Measurements from ENCODE around the gene PHLDB3.

Gene PHLDB3

DNA sequence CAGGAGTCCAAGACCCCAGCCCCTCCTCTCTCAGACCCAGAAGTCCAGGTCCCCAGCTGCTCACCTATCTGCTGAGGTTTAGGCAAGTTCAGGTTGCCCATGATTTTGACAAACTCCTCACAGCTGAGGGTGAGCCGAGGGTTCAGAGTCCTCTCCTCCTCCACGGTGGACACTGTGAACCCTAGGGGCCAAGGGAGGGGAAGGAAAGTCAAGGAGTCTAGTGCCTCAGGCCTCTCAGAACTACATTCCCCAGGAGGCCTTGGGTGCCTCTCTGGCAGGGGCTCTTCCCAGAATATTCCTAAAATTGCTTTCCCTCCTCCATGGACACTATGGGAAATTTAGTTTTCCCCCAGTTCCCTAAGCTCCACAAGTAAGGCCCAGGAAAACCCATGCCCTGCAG, 3.3 kb upstream of the PHLDB3 start:
- Histone ChIP-seq H3K9me2 (replicated peaks; ENCODE audit: insufficient read depth, low read length) (no peaks in the 10 kb centered on the region), H3K36me3 (ENCODE audit: low read length) (no peaks in the 10 kb centered on the region), H3K4me2 (ENCODE audit: low read depth, low read length, poor library complexity, severe bottlenecking) (no peak overlapping the region), H3K4me3 (ENCODE audit: insufficient read depth, low read length, poor library complexity, severe bottlenecking) (no peak overlapping the region), H3F3A (ENCODE audit: insufficient read depth) (0 out of 2 replicates have a peak, but pooled peaks cover 3% of the 10 kb centered on the region), H4K20me1 (ENCODE audit: low read depth, low read length) (no peaks in the 10 kb centered on the region), H3K9ac (ENCODE audit: low read length) (no peak overlapping the region), H2AFZ (ENCODE audit: low read depth, low read length, severe bottlenecking) (no peak overlapping the region), H3K27ac (ENCODE audit: low read depth, low read length) (no peak overlapping the region), H3K27me3 (ENCODE audit: low read length) (no peaks in the 10 kb centered on the region), H3K9me3 (ENCODE audit: insufficient read depth, low read length) (no peaks in the 10 kb centered on the region), H3K79me2 (ENCODE audit: insufficient read depth, low read length) (no peaks in the 10 kb centered on the region)
- TF ChIP-seq EZH2phosphoT487 (conservative IDR thresholded peaks at IDR 0.05; ENCODE audit: low read length), result no peak
- TF ChIP-seq, protein P1, sequence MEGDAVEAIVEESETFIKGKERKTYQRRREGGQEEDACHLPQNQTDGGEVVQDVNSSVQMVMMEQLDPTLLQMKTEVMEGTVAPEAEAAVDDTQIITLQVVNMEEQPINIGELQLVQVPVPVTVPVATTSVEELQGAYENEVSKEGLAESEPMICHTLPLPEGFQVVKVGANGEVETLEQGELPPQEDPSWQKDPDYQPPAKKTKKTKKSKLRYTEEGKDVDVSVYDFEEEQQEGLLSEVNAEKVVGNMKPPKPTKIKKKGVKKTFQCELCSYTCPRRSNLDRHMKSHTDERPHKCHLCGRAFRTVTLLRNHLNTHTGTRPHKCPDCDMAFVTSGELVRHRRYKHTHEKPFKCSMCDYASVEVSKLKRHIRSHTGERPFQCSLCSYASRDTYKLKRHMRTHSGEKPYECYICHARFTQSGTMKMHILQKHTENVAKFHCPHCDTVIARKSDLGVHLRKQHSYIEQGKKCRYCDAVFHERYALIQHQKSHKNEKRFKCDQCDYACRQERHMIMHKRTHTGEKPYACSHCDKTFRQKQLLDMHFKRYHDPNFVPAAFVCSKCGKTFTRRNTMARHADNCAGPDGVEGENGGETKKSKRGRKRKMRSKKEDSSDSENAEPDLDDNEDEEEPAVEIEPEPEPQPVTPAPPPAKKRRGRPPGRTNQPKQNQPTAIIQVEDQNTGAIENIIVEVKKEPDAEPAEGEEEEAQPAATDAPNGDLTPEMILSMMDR (IDR thresholded peaks at IDR 0.05; ENCODE audit: insufficient read depth, low read length, poor library complexity, severe bottlenecking), result no peak

DNA sequence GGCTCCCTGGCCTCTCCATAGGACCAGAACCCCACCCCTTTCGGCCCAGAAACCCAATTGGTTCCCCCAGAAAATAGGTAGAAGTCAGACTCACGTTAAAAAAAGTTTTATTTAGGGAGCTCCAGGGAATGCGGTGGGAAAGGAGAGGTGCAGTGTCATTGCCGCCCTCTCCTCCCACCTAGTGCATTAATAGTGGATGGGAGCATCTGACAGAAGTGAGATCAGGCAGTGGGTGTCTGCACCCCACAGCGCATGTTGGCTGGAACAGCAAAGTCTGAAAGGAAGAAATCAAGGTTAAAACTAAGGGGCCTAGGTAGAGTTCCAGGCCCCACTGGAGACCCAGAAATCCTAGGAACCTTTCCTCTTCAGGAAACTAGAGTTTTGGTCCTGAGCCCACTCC, 2.1 kb upstream of the PHLDB3 start:
- H2AFZ ChIP-seq (ENCODE audit: low read depth, low read length, severe bottlenecking), result no peak overlapping the region
- TF ChIP-seq EZH2phosphoT487 (conservative IDR thresholded peaks at IDR 0.05; ENCODE audit: low read length), result no peak
- TF ChIP-seq, protein P1 (IDR thresholded peaks at IDR 0.05; ENCODE audit: insufficient read depth, low read length, poor library complexity, severe bottlenecking), result no peak
- no peaks in the 10 kb centered on the region for H3K9me3 ChIP-seq (ENCODE audit: insufficient read depth, low read length)
- 0 out of 2 replicates have a peak, but pooled peaks cover 4% of the 10 kb centered on the region for H3F3A ChIP-seq (ENCODE audit: insufficient read depth)
- no peaks in the 10 kb centered on the region for H3K9me2 ChIP-seq (replicated peaks; ENCODE audit: insufficient read depth, low read length)
- H3K27me3 ChIP-seq (ENCODE audit: low read length), result no peaks in the 10 kb centered on the region
- no peaks in the 10 kb centered on the region for H4K20me1 ChIP-seq (ENCODE audit: low read depth, low read length)
- H3K27ac ChIP-seq (ENCODE audit: low read depth, low read length), result no peak overlapping the region
- no peak overlapping the region for H3K9ac ChIP-seq (ENCODE audit: low read length)
- H3K36me3 ChIP-seq (ENCODE audit: low read length), result no peaks in the 10 kb centered on the region
- H3K79me2 ChIP-seq (ENCODE audit: insufficient read depth, low read length), result no peaks in the 10 kb centered on the region
- H3K4me3 ChIP-seq (ENCODE audit: insufficient read depth, low read length, poor library complexity, severe bottlenecking), result no peak overlapping the region
- H3K4me2 ChIP-seq (ENCODE audit: low read depth, low read length, poor library complexity, severe bottlenecking), result no peak overlapping the region

- Histone ChIP-seq H2AFZ (ENCODE audit: low read depth, low read length, severe bottlenecking) (no peak overlapping the region), H3F3A (ENCODE audit: insufficient read depth) (0 out of 2 replicates have a peak, but pooled peaks cover 4% of the 10 kb centered on the region), H3K79me2 (ENCODE audit: insufficient read depth, low read length) (no peaks in the 10 kb centered on the region), H3K36me3 (ENCODE audit: low read length) (no peaks in the 10 kb centered on the region), H3K27ac (ENCODE audit: low read depth, low read length) (no peak overlapping the region), H3K9me3 (ENCODE audit: insufficient read depth, low read length) (no peaks in the 10 kb centered on the region), H4K20me1 (ENCODE audit: low read depth, low read length) (no peaks in the 10 kb centered on the region), H3K9ac (ENCODE audit: low read length) (no peak overlapping the region), H3K4me2 (ENCODE audit: low read depth, low read length, poor library complexity, severe bottlenecking) (no peak overlapping the region), H3K27me3 (ENCODE audit: low read length) (no peaks in the 10 kb centered on the region), H3K9me2 (replicated peaks; ENCODE audit: insufficient read depth, low read length) (no peaks in the 10 kb centered on the region), H3K4me3 (ENCODE audit: insufficient read depth, low read length, poor library complexity, severe bottlenecking) (no peak overlapping the region)
- no peak for TF ChIP-seq EZH2phosphoT487 (conservative IDR thresholded peaks at IDR 0.05; ENCODE audit: low read length)
- TF ChIP-seq, protein P1 (IDR thresholded peaks at IDR 0.05; ENCODE audit: insufficient read depth, low read length, poor library complexity, severe bottlenecking), result no peak
Measured at GRCh38 chr19:43505941-43506340, 1.4 kb upstream of the PHLDB3 start.

DNA sequence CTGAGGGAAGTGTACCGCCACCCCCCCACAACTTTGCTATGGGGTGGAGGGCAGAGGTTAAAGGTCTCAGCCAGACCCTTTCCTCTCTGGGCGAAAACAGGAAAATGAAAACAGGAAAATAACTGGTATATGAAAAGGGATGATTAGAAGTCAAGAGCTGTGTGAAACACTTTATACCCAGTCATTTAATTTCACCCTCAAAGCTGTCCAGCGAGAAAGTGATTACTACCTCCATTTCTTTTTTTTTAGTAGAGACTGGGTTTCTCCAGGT, 575 bp upstream of the PHLDB3 start:
- TF ChIP-seq, protein P1 (IDR thresholded peaks at IDR 0.05; ENCODE audit: insufficient read depth, low read length, poor library complexity, severe bottlenecking), result no peak
- TF ChIP-seq EZH2phosphoT487 (conservative IDR thresholded peaks at IDR 0.05; ENCODE audit: low read length), result no peak
- Histone ChIP-seq H3K9me2 (replicated peaks; ENCODE audit: insufficient read depth, low read length) (no peaks in the 10 kb centered on the region), H3K4me2 (ENCODE audit: low read depth, low read length, poor library complexity, severe bottlenecking) (peak overlapping the region; percentile 97), H4K20me1 (ENCODE audit: low read depth, low read length) (no peaks in the 10 kb centered on the region), H3K79me2 (ENCODE audit: insufficient read depth, low read length) (no peaks in the 10 kb centered on the region), H3K9me3 (ENCODE audit: insufficient read depth, low read length) (no peaks in the 10 kb centered on the region), H2AFZ (ENCODE audit: low read depth, low read length, severe bottlenecking) (peak overlapping the region; percentile 99), H3F3A (ENCODE audit: insufficient read depth) (0 out of 2 replicates have a peak, but pooled peaks cover 4% of the 10 kb centered on the region), H3K27ac (ENCODE audit: low read depth, low read length) (no peak overlapping the region), H3K27me3 (ENCODE audit: low read length) (no peaks in the 10 kb centered on the region), H3K36me3 (ENCODE audit: low read length) (no peaks in the 10 kb centered on the region), H3K4me3 (ENCODE audit: insufficient read depth, low read length, poor library complexity, severe bottlenecking) (no peak overlapping the region), H3K9ac (ENCODE audit: low read length) (no peak overlapping the region)
